ENCODE measurements around the gene NAPB. TPM values are rescaled to one million over a fixed set of nuclear protein-coding genes. Genes with fewer than 3 reads are reported as not detected.

The NAPB gene
- total RNA-seq, 2 donors from 2014 or later: 11.5 to 14.3 TPM

DNA sequence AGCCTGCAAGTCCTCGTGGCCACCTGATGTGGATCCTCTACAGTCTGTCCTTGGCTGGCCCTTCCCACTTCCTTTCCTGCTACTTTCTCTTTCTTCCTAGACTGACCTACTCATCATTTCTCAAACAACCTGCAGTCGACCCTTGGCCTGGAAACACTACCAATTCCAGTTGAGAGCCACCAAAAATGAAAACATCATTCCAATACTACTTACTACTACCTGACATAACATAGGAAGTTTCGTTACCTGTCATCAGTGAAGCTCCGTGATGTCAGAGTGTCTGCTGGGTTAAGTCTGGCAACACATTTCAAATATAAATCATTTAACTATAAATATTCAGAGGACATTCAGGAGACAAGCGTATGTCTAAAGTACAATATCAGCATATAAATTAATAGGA is 45.5 kb downstream of the NAPB start:
- ATAC-seq (replicated peaks): peak; percentile 62
- no peak overlapping the region for H3K4me3 Mint-ChIP-seq
- no peaks in the 10 kb centered on the region for H3K27me3 Mint-ChIP-seq
- no peaks in the 10 kb centered on the region for H3K4me1 Mint-ChIP-seq
- peaks cover 87% of the 10 kb centered on the region for H3K36me3 Mint-ChIP-seq (ENCODE audit: low read depth)
- H3K27ac Mint-ChIP-seq: peak overlapping the region; percentile 28
- H3K9me3 Mint-ChIP-seq: no peaks in the 10 kb centered on the region

- ATAC-seq (replicated peaks): no peak
- Mint-ChIP-seq H3K4me1 (no peaks in the 10 kb centered on the region), H3K9me3 (no peaks in the 10 kb centered on the region), H3K36me3 (ENCODE audit: low read depth) (peaks cover 87% of the 10 kb centered on the region), H3K27ac (no peak overlapping the region), H3K27me3 (no peaks in the 10 kb centered on the region), H3K4me3 (no peak overlapping the region)
Measured at GRCh38 chr20:23374441-23374840, 46.8 kb downstream of the NAPB start.

- no peak overlapping the region for H3K27ac Mint-ChIP-seq
- H3K4me3 Mint-ChIP-seq: no peak overlapping the region
- no peaks in the 10 kb centered on the region for H3K27me3 Mint-ChIP-seq
- no peaks in the 10 kb centered on the region for H3K9me3 Mint-ChIP-seq
- ATAC-seq (replicated peaks): no peak
- H3K36me3 Mint-ChIP-seq (ENCODE audit: low read depth): peaks cover 89% of the 10 kb centered on the region
- peaks cover 13% of the 10 kb centered on the region for H3K4me1 Mint-ChIP-seq
Measured at GRCh38 chr20:23371496-23371895, 49.8 kb downstream of the NAPB start.

GRCh38 chr20:23370873-23371272 is 50.4 kb downstream of the NAPB start:
- Mint-ChIP-seq H3K4me3 (no peak overlapping the region), H3K27ac (no peak overlapping the region), H3K9me3 (no peaks in the 10 kb centered on the region), H3K36me3 (ENCODE audit: low read depth) (peaks cover 89% of the 10 kb centered on the region), H3K4me1 (peaks cover 18% of the 10 kb centered on the region), H3K27me3 (no peaks in the 10 kb centered on the region)
- no peak for ATAC-seq (replicated peaks)

GRCh38 chr20:23370274-23370673 is 51.0 kb downstream of the NAPB start:
- H3K27ac Mint-ChIP-seq: no peak overlapping the region
- no peak for ATAC-seq (replicated peaks)
- H3K27me3 Mint-ChIP-seq: no peaks in the 10 kb centered on the region
- no peak overlapping the region for H3K4me3 Mint-ChIP-seq
- H3K36me3 Mint-ChIP-seq (ENCODE audit: low read depth): peaks cover 87% of the 10 kb centered on the region
- H3K9me3 Mint-ChIP-seq: no peaks in the 10 kb centered on the region
- H3K4me1 Mint-ChIP-seq: peaks cover 19% of the 10 kb centered on the region

DNA sequence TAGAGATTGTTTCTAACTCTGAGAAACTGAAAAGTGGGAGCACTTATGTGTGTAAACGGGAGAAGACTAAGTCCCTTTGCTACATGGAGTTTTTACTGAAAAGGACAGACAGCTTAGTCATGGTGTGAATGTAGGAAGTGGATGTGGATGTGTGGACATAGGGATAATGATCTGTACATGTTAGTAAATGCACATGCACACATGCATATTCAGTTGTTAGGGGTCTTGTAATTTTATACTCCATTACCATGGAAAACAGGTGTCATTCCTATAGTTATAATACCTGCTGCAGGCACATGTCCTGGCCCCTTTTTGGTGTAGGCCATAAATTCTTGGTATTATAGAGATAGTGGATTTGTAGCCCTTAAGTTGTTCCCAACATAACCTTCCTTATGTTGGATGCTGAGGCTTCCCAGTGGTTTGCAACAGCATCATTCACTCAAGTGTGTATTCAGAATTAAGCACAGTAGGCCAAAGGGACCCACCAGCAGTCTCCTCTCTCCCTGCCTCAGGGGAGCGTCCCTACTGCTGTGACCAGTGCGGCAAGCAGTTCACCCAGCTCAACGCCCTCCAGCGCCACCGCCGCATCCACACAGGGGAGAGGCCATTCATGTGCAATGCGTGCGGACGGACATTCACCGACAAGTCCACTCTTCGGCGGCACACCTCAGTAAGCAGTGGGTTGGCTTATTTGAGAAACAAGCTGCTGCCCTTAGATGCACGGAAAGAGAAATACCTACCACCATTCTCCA is 52.0 kb downstream of the NAPB start:
- Mint-ChIP-seq H3K36me3 (ENCODE audit: low read depth) (peaks cover 91% of the 10 kb centered on the region), H3K4me3 (no peak overlapping the region), H3K9me3 (no peaks in the 10 kb centered on the region), H3K27ac (no peak overlapping the region), H3K27me3 (no peaks in the 10 kb centered on the region), H3K4me1 (peaks cover 29% of the 10 kb centered on the region)
- ATAC-seq (replicated peaks): no peak

DNA sequence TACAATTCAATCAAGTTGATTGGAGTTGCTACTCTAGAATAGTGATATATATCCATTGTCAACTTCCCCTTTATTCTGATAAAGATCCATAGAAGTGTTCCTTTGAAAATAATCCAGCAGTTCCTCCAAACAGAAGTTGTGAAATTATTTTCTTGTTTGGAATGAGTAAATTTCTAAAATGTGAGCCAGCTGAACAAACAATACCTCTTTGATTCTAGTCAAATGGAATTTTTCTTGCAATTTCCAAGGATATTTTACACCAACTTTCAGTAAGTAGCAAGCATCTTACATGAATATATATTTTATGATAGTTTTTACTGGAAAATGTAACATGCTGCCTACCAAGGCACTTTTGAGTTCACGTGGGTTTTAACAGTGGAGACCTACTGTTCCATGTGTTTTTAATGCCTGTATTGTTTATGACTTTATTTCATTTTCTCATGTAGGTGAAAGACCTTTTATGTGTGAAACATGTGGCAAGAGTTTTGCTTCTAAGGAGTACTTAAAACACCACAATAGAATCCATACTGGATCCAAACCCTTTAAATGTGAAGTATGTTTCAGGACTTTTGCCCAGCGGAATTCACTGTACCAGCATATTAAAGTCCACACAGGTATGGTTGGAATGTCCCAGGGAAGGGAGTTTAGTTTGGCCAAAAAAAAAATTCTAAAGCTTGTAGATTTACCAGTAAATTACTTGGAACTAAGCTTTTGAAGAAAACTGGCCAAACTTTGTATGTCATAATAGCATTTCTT is 52.8 kb downstream of the NAPB start:
- Mint-ChIP-seq H3K27ac (no peak overlapping the region), H3K4me3 (no peak overlapping the region), H3K36me3 (ENCODE audit: low read depth) (peaks cover 87% of the 10 kb centered on the region), H3K27me3 (no peaks in the 10 kb centered on the region), H3K9me3 (no peaks in the 10 kb centered on the region), H3K4me1 (peaks cover 30% of the 10 kb centered on the region)
- ATAC-seq (replicated peaks): no peak

DNA sequence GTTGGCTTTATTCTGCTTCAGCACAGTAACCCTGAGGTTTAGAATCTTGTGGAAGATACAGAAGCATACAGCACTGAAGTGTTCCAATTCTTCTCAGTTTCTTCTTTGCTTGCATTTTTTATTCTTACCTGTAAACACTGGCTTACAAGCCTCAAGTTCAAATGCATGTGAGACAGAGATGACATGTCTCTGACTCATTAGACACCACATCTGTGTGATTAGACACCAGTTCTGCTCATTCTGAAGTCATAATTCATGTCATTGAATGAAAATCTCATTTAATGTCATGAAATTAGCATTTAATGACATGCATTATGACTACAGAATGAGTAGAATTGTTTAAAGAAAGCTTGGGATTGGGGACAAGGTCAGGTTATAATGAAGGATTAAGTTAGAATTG is 53.5 kb downstream of the NAPB start:
- peak overlapping the region; percentile 62 for H3K4me3 Mint-ChIP-seq
- ATAC-seq (replicated peaks): peak; percentile 74
- peaks cover 82% of the 10 kb centered on the region for H3K36me3 Mint-ChIP-seq (ENCODE audit: low read depth)
- peaks cover 37% of the 10 kb centered on the region for H3K4me1 Mint-ChIP-seq
- peak overlapping the region; percentile 75 for H3K27ac Mint-ChIP-seq
- H3K9me3 Mint-ChIP-seq: no peaks in the 10 kb centered on the region
- no peaks in the 10 kb centered on the region for H3K27me3 Mint-ChIP-seq

DNA sequence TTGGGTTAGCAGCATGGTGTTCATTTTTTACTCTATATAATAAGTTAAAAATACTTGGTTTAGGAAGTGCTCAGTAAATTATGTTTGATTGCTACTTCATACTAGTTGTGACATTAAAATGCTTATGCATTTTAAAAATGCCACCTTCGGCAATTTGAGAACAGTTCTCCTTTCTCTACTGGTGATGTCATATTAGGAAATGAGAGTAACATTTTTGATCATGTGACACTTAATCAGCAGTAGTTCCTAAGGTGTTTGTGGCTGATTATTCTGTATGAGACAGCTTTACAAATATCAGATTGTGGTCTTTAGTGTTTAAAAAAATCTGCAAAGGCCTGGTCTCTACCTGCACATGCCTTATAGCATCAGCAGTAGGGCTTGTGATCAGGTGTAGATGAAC is 54.9 kb downstream of the NAPB start:
- H3K27ac Mint-ChIP-seq: peak overlapping the region; percentile 85
- H3K4me1 Mint-ChIP-seq: peaks cover 37% of the 10 kb centered on the region
- no peaks in the 10 kb centered on the region for H3K27me3 Mint-ChIP-seq
- peak overlapping the region; percentile 62 for H3K4me3 Mint-ChIP-seq
- peak; percentile 13 for ATAC-seq (replicated peaks)
- peaks cover 74% of the 10 kb centered on the region for H3K36me3 Mint-ChIP-seq (ENCODE audit: low read depth)
- no peaks in the 10 kb centered on the region for H3K9me3 Mint-ChIP-seq

GRCh38 chr20:23365390-23366165 is 55.7 kb downstream of the NAPB start:
- no peak for ATAC-seq (replicated peaks)
- Mint-ChIP-seq H3K4me1 (peaks cover 37% of the 10 kb centered on the region), H3K4me3 (peak overlapping the region; percentile 88), H3K9me3 (no peaks in the 10 kb centered on the region), H3K27ac (peak overlapping the region; percentile 90), H3K27me3 (no peaks in the 10 kb centered on the region), H3K36me3 (ENCODE audit: low read depth) (peaks cover 66% of the 10 kb centered on the region)

GRCh38 chr20:23363257-23363649 is 58.0 kb downstream of the NAPB start:
- H3K27me3 Mint-ChIP-seq: no peaks in the 10 kb centered on the region
- no peak for ATAC-seq (replicated peaks)
- peak overlapping the region; percentile 88 for H3K4me3 Mint-ChIP-seq
- peak overlapping the region; percentile 85 for H3K27ac Mint-ChIP-seq
- peaks cover 44% of the 10 kb centered on the region for H3K36me3 Mint-ChIP-seq (ENCODE audit: low read depth)
- H3K4me1 Mint-ChIP-seq: peaks cover 37% of the 10 kb centered on the region
- H3K9me3 Mint-ChIP-seq: no peaks in the 10 kb centered on the region

DNA sequence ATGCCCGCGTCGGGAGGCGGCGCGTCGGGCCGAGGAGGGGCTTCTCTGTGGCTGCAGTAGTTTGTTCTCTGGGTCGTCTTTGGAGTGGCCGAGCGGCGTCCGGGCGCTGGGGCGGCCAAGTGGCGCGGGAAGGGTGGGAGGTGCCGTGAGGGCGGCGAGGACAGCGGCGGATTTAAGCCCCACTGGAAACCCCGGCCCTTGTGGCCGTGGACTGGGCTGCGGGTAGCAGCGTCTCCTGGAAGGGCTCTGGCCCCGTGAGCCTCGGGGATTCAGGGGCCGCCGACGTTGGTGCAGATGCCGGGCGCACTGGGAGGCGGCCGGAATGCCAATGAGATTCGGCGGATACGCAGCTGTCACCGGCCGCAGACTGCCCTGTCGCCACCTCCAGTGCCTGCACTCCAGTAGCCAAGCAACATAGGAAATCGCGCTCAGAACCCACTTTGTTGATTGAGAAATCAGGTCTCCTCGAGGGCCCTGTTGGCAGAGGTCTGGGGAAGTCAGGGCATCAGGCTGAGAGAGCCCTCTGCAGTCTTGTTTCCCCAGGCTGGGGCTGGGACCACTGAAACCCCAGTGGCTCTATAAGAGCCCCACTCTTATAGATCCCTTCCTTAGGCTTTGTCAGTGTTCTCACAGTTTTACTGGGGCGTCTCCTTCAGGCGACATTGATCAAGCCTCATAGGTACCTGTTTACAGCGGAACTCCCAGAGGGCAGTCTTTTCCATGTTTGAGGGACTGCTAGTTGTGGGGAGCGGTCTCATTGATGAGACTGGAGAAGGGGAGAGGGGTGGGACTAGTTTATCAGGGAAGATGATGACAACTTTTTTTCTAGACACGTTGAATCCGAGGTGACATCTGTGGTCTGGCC is 58.7 kb downstream of the NAPB start:
- Mint-ChIP-seq H3K9me3 (no peaks in the 10 kb centered on the region), H3K27me3 (no peaks in the 10 kb centered on the region), H3K27ac (peak overlapping the region; percentile 85), H3K36me3 (ENCODE audit: low read depth) (peaks cover 43% of the 10 kb centered on the region), H3K4me3 (peak overlapping the region; percentile 88), H3K4me1 (peaks cover 32% of the 10 kb centered on the region)
- ATAC-seq (replicated peaks): no peak

GRCh38 chr20:23361476-23362391 is 59.6 kb downstream of the NAPB start, which contains the start of gene GZF1:
TSS of gene GZF1 (plus strand) at chr20:23362182. CDS start at chr20:23364384, 2,202 bp downstream.
- peaks cover 27% of the 10 kb centered on the region for H3K4me1 Mint-ChIP-seq
- H3K27me3 Mint-ChIP-seq: no peaks in the 10 kb centered on the region
- H3K27ac Mint-ChIP-seq: peak within 1 kb of the TSS; percentile 85

More at GRCh38 chr20:23361476-23362391, 59.6 kb downstream of the NAPB start, which contains the start of gene GZF1:
- Mint-ChIP-seq H3K4me3 (peak within 1 kb of the TSS; percentile 88), H3K9me3 (no peaks in the 10 kb centered on the region), H3K36me3 (ENCODE audit: low read depth) (peaks cover 36% of the 10 kb centered on the region)
- ATAC-seq (replicated peaks): peak; percentile 80
